HepG2 (cell line): ENCODE data around the gene BCLAF1. TPM values are rescaled to one million over a fixed set of nuclear protein-coding genes. Genes with fewer than 3 reads are reported as not detected.

Experiments used
- ADNP ChIP-seq: sonication (generic); formaldehyde crosslinking; IDR thresholded peaks from 2 replicates; pipeline ENCODE4 v1.4.0; 2020; ENCODE audit warnings: missing genetic modification reagents
- BRF2 ChIP-seq: sonication (generic); formaldehyde crosslinking; IDR thresholded peaks from 2 replicates; pipeline ENCODE4 v1.8.1; 2022; ENCODE audit warnings: mild to moderate bottlenecking, missing genetic modification reagents
- CREM ChIP-seq, 2 experiments: sonication (generic) in 1 of 2; formaldehyde crosslinking in 1 of 2; IDR thresholded peaks; 2 replicates each; pipeline versions ENCODE4 v1.4.0 to v1.6.1; 2016 to 2020; ENCODE audit warnings: antibody characterized with exemption in 1 of 2, mild to moderate bottlenecking in 1 of 2, missing genetic modification reagents in 1 of 2
- ETS1 ChIP-seq: sonication (generic); formaldehyde crosslinking; IDR thresholded peaks from 2 replicates; pipeline ENCODE4 v1.4.0; 2020; ENCODE audit warnings: missing genetic modification reagents
- HMG20A ChIP-seq: IDR thresholded peaks from 2 replicates; pipeline ENCODE4 v1.6.1; 2016; ENCODE audit warnings: borderline replicate concordance
- HOXA5 ChIP-seq: sonication (generic); formaldehyde crosslinking; IDR thresholded peaks from 2 replicates; pipeline ENCODE4 v1.4.0; 2020; ENCODE audit warnings: missing genetic modification reagents
- MAFG ChIP-seq: sonication (generic); formaldehyde crosslinking; IDR thresholded peaks from 2 replicates; pipeline ENCODE4 v1.5.1; 2020; ENCODE audit warnings: mild to moderate bottlenecking, missing genetic modification reagents
- RARA ChIP-seq: IDR thresholded peaks from 2 replicates; pipeline ENCODE4 v1.6.1; 2016; ENCODE audit warnings: missing genetic modification reagents, missing compliant biosample characterization
- RBAK ChIP-seq: sonication (generic); formaldehyde crosslinking; IDR thresholded peaks from 2 replicates; pipeline ENCODE4 v1.5.1; 2020; ENCODE audit warnings: mild to moderate bottlenecking, missing genetic modification reagents
- SUZ12 ChIP-seq: fragments of 150-350 bp; IDR thresholded peaks from 2 replicates; pipeline ENCODE4 v1.6.1; 2014; ENCODE audit warnings: low read depth, low read length
- TEF ChIP-seq: sonication (generic); formaldehyde crosslinking; IDR thresholded peaks from 2 replicates; pipeline ENCODE4 v1.5.0; 2020; ENCODE audit warnings: missing genetic modification reagents
- THAP11 ChIP-seq: IDR thresholded peaks from 2 replicates; pipeline ENCODE4 v1.6.1; 2016; ENCODE audit warnings: missing biosample characterization, missing genetic modification reagents
- ZBTB42 ChIP-seq: sonication (generic); formaldehyde crosslinking; IDR thresholded peaks from 2 replicates; pipeline ENCODE4 v1.5.0; 2020; ENCODE audit warnings: mild to moderate bottlenecking, missing genetic modification reagents
- ZNF496 ChIP-seq: sonication (generic); formaldehyde crosslinking; IDR thresholded peaks from 2 replicates; pipeline ENCODE4 v1.8.1; 2023; ENCODE audit warnings: mild to moderate bottlenecking, moderate library complexity, missing genetic modification reagents; ENCODE audit not compliant: insufficient replicate concordance
- ZNF567 ChIP-seq: sonication (generic); formaldehyde crosslinking; IDR thresholded peaks from 2 replicates; pipeline ENCODE4 v1.8.1; 2023; ENCODE audit warnings: mild to moderate bottlenecking, missing genetic modification reagents, borderline replicate concordance
- ZNF646 ChIP-seq: sonication (generic); formaldehyde crosslinking; IDR thresholded peaks from 2 replicates; pipeline ENCODE4 v1.9.0; 2021; ENCODE audit warnings: mild to moderate bottlenecking, missing genetic modification reagents
- polyA plus RNA-seq, 8 experiments: library from polyadenylated mRNA; depleted of rRNA in 3 of 8; stranded (reverse) in 7 of 8; unstranded in 1 of 8; fragments of >200 nt; fragmentation: Illumina TruSeq in 4 of 8; extraction: Trizol in 4 of 8; gene quantifications; 2 replicates each; pipeline versions ENCODE4 v1.2.1 to v1.2.3, GENCODE V29; 2011 to 2016; ENCODE audit warnings: low read depth in 4 of 8, missing spikeins in 1 of 8, mixed read lengths in 1 of 8; ENCODE audit not compliant: insufficient read depth in 1 of 8
- total RNA-seq, 5 experiments: library from RNA; depleted of rRNA; stranded (reverse); fragments of >200 nt; fragmentation: Illumina TruSeq; extraction: Trizol; gene quantifications; 2 replicates each; pipeline ENCODE4 v1.2.3, GENCODE V29; 2016; ENCODE audit warnings: low read depth in 1 of 5

The BCLAF1 gene
- total and polyA plus RNA-seq, 2 of the 13 experiments (the other 11 are each of a cell fraction or from before 2014, with no cell fraction given) = 55.3 to 292 TPM

GRCh38 chr6:136249811-136250685 lies 39.6 kb downstream of the BCLAF1 start, which contains the start of gene MTFR2 (continued):
- TF ChIP-seq TEF (CRISPR knock-in tag) = peak; percentile 33; the same call in 1 of the 2 replicates
- TF ChIP-seq SUZ12 = no peak
- 0 out of 2 replicates have a peak, but pooled peaks have one; percentile 29 for TF ChIP-seq HOXA5 (CRISPR knock-in tag)
- TF ChIP-seq MAFG (CRISPR knock-in tag) = no peak
- no peak for TF ChIP-seq ZBTB42 (CRISPR knock-in tag)
- TF ChIP-seq ADNP (CRISPR knock-in tag) = no peak
- TF ChIP-seq ZNF567 (CRISPR knock-in tag) = peak; percentile 92
- TF ChIP-seq RARA (CRISPR knock-in tag) = no peak
- no peak for TF ChIP-seq ETS1 (CRISPR knock-in tag)
- TF ChIP-seq HMG20A (CRISPR knock-in tag) = no peak
- no peak for TF ChIP-seq ZNF496 (CRISPR knock-in tag)
- TF ChIP-seq THAP11 (CRISPR knock-in tag) = peak; percentile 83
- peak; percentile 56; the same call in 1 of the 2 replicates for TF ChIP-seq RBAK (CRISPR knock-in tag)
- TF ChIP-seq CREM (IDR thresholded peaks at IDR 0.05) = peak; percentile 94
- 0 out of 2 replicates have a peak, but pooled peaks have one; percentile 61 for TF ChIP-seq CREM (CRISPR knock-in tag; IDR thresholded peaks at IDR 0.05)
- no peak for TF ChIP-seq ZNF646 (CRISPR knock-in tag)
- no peak; the same call in 1 of the 2 replicates for TF ChIP-seq BRF2 (CRISPR knock-in tag)
